Natural killer cell (primary cell): ENCODE measurements around the gene TLE1. TPM values are rescaled to one million over a fixed set of nuclear protein-coding genes. Genes with fewer than 3 reads are reported as not detected.
A peak's percentile ranks its signal among the peaks of the same experiment; 100 is the strongest.

Experiments
- ATAC-seq, 3 donors: fragments of 150-1000 bp in 2 of 3; fragments of 200-7000 bp in 1 of 3; cut with Tn5 transposase; 1 replicate in 1 of 3; 2 replicates in 2 of 3; pipeline ENCODE4 v1.10.0; 2021; ENCODE audit warnings: mild to moderate bottlenecking in 2 of 3, moderate library complexity in 2 of 3
- DNase-seq, 2 donors: peaks; one replicate each; pipeline versions ENCODE4 v3.0.0 to v3.0.0-alpha.2; 2013 to 2021; ENCODE audit warnings: mixed read lengths in 1 of 2
- H3K27ac ChIP-seq: one replicate; pipeline ENCODE4 v1.5.1; 2013; ENCODE audit warnings: mild to moderate bottlenecking, low read length
- H3K27me3 ChIP-seq: one replicate; pipeline ENCODE4 v1.6.1; 2013; ENCODE audit warnings: low read length; ENCODE audit not compliant: control insufficient read depth, insufficient read depth
- H3K36me3 ChIP-seq: one replicate; pipeline ENCODE4 v1.6.1; 2013; ENCODE audit warnings: low read length; ENCODE audit not compliant: control insufficient read depth, insufficient read depth
- H3K4me1 ChIP-seq: one replicate; pipeline ENCODE4 v1.6.1; 2013; ENCODE audit warnings: low read length; ENCODE audit not compliant: control insufficient read depth, insufficient read depth
- H3K4me3 ChIP-seq: one replicate; pipeline ENCODE4 v1.5.1; 2013; ENCODE audit warnings: low read length
- H3K9me3 ChIP-seq: one replicate; pipeline ENCODE4 v1.6.1; 2013; ENCODE audit warnings: low read length; ENCODE audit not compliant: control insufficient read depth, insufficient read depth
- H3K27ac Mint-ChIP-seq, 2 donors: one replicate each; pipeline ENCODE4 v1.8.0; 2022; ENCODE audit warnings: mild to moderate bottlenecking in 2 of 2, mixed read lengths in 2 of 2, moderate library complexity in 1 of 2
- H3K27me3 Mint-ChIP-seq, 2 donors: one replicate each; pipeline ENCODE4 v1.8.0; 2022; ENCODE audit warnings: low read depth in 2 of 2, mixed read lengths in 2 of 2
- H3K36me3 Mint-ChIP-seq: one replicate; pipeline ENCODE4 v1.8.0; 2022; ENCODE audit warnings: mixed read lengths
- H3K4me1 Mint-ChIP-seq, 2 donors: one replicate each; pipeline ENCODE4 v1.8.0; 2022; ENCODE audit warnings: mixed read lengths in 2 of 2
- H3K4me3 Mint-ChIP-seq: one replicate; pipeline ENCODE4 v1.8.0; 2022; ENCODE audit warnings: mild to moderate bottlenecking, moderate library complexity, mixed read lengths
- H3K9me3 Mint-ChIP-seq, 2 donors: one replicate each; pipeline ENCODE4 v1.8.0; 2022; ENCODE audit warnings: mixed read lengths in 2 of 2
- CTCF ChIP-seq: fragments of 200-600 bp; IDR thresholded peaks from one replicate; pipeline ENCODE4 v1.8.0; 2022; ENCODE audit warnings: antibody characterized with exemption
- WGBS: methylation state at CpG from one replicate; pipeline ENCODE4 v1.1.7; 2013; ENCODE audit warnings: missing lambda C conversion rate; ENCODE audit not compliant: insufficient coverage; 5-methylcytosine and 5-hydroxymethylcytosine counted together
- intact Hi-C: fragments of 100-400 bp; cut with micrococcal nuclease; formaldehyde crosslinking; loops from one replicate; pipeline ENCODE4 v1.14.2; 2022
- total RNA-seq, 4 donors: library from RNA; stranded (reverse); fragments of 120-200 nt in 1 of 4; gene quantifications; one replicate each; pipeline versions ENCODE4 v1.2.3 to v1.2.4, GENCODE V29; 2013 to 2022

The TLE1 gene
- total RNA-seq, 3 donors from 2014 or later (not counting 1 experiment from before 2014, with no cell fraction given), result 38.8 to 58.9 (median 44.5) TPM

DNA sequence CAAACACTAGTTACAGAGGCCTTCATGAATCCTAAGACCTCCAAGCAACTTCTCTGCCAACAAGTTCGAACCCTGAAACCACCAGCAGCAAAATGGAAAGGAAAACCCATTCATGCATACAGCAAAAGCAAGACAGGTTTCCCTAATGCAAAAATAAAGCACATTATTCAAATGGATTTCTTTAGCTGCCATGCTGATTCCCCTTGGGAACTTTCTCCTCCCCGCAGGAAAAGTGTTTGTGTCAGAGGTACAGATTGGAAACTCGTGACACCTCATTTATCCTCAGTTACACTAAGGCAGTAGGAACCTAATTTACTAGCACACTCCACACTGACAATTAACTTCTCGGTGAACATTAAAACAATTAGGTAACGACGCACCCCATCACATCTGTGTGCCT lies 63.4 kb downstream of the TLE1 start:
- intact Hi-C loops, result no loop called here
- no peaks in the 10 kb centered on the region for H3K36me3 Mint-ChIP-seq
- peak overlapping the region in 1 of 2 donors; percentile 35 for H3K27ac Mint-ChIP-seq

GRCh38 chr9:81623778-81624177 lies 65.6 kb downstream of the TLE1 start:
- 94% methylated on average over 3 of the region's 3 CpGs for WGBS
- Mint-ChIP-seq H3K36me3 (no peaks in the 10 kb centered on the region), H3K27ac (peak overlapping the region; percentile 9 to 34), H3K9me3 (no peaks in the 10 kb centered on the region), H3K4me1 (peaks cover 65 to 66% of the 10 kb centered on the region in 2 donors), H3K4me3 (no peak overlapping the region), H3K27me3 (no peaks in the 10 kb centered on the region)
- Histone ChIP-seq H3K36me3 (no peaks in the 10 kb centered on the region), H3K27ac (no peak overlapping the region), H3K27me3 (no peaks in the 10 kb centered on the region), H3K4me3 (no peak overlapping the region), H3K9me3 (no peaks in the 10 kb centered on the region), H3K4me1 (peaks cover 25% of the 10 kb centered on the region)
- no peak for TF ChIP-seq CTCF
- ATAC-seq (no peak), DNase-seq (no peak)
- intact Hi-C loops, result loop anchor here (5.0 kb wide), 1 partner anchor 64 kb away; the partner anchor contains the start of gene TLE1

More for the DNA sequence above, 63.4 kb downstream of the TLE1 start:
- Mint-ChIP-seq H3K27me3 (no peaks in the 10 kb centered on the region), H3K4me1 (peaks cover 43 to 45% of the 10 kb centered on the region in 2 donors), H3K4me3 (no peak overlapping the region), H3K9me3 (no peaks in the 10 kb centered on the region)
- 94% methylated on average over 6 of the region's 6 CpGs for WGBS
- Histone ChIP-seq H3K27me3 (no peaks in the 10 kb centered on the region), H3K36me3 (no peaks in the 10 kb centered on the region), H3K9me3 (no peaks in the 10 kb centered on the region), H3K4me3 (no peak overlapping the region), H3K4me1 (peaks cover 14% of the 10 kb centered on the region), H3K27ac (no peak overlapping the region)
- no peak for TF ChIP-seq CTCF
- ATAC-seq (no peak), DNase-seq (no peak)

DNA sequence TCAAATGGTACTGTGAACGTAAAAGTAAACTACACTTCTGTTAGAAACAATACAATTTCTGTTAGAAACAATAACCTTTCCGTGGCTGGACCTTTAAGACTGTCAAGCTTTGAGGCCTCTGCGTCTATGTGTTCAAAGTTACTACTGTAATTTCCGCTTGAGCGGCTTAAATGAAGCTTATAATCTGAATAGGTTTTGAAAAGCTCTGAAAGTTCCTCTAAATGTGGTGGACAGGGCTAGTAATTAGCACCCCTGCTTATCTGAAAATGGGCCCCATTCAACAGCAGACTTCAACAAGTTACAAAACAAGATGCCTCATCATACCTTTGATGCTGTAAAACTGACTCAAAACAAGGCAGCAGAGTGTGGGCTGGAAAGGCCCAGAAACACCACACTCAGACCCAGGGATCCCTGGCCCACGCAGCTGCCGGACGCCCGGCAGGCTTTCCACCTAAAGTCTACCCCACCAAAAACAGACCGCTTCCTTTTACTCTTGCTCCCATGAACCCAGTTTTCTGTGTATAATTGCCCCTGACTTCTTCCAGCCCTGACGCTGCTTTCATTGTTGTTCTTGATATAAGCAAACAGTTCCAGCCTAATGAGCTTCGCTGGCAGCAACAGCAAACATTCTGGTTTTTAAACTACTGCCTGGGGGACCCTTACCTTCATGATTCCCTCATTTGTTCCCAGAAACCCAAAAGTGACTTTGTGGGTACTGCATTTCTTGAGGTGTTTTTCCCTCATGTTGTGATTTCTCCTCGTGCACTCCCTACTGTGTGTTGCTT lies 66.7 kb downstream of the TLE1 start:
- H3K4me1 Mint-ChIP-seq, result peaks cover 69 to 72% of the 10 kb centered on the region in 2 donors
- no peak overlapping the region for H3K4me3 ChIP-seq
- H3K4me1 ChIP-seq, result peaks cover 25% of the 10 kb centered on the region
- H3K9me3 ChIP-seq, result no peaks in the 10 kb centered on the region
- no peaks in the 10 kb centered on the region for H3K36me3 ChIP-seq
- no peaks in the 10 kb centered on the region for H3K36me3 Mint-ChIP-seq
- no peak overlapping the region for H3K4me3 Mint-ChIP-seq
- no peak for DNase-seq
- H3K27ac Mint-ChIP-seq, result peak overlapping the region; percentile 88 to 89
- 91% methylated on average over 13 of the region's 13 CpGs for WGBS
- no peak for ATAC-seq
- peak overlapping the region; percentile 8 for H3K27ac ChIP-seq
- H3K27me3 ChIP-seq, result no peaks in the 10 kb centered on the region
- no peaks in the 10 kb centered on the region for H3K9me3 Mint-ChIP-seq
- intact Hi-C loops, result loop anchor here (5.0 kb wide), 1 partner anchor 65 kb away; the partner anchor contains the start of gene TLE1
- no peaks in the 10 kb centered on the region for H3K27me3 Mint-ChIP-seq
- no peak for TF ChIP-seq CTCF
